IMR-90 (cell line): ENCODE data around the gene SS18L1. TPM values are rescaled to one million over a fixed set of nuclear protein-coding genes. Genes with fewer than 3 reads are reported as not detected.

ENCODE experiments used
- ATAC-seq: fragments of 200-7000 bp; cut with Tn5 transposase; 2 replicates; pipeline ENCODE4 v1.9.1; 2020; ENCODE audit warnings: low read depth, mild to moderate bottlenecking, moderate library complexity
- BruUV-seq: library from RNA; stranded (reverse); fragments of 400-500 nt; replicated peaks from 2 replicates; lab custom pipeline; 2021; lab: Mats Ljungman, UMichigan
- CTCF ChIA-PET: fragments of 300-600 bp; formaldehyde crosslinking; extraction: SDS; loops from one replicate; lab custom pipeline; 2021; ENCODE audit warnings: antibody characterized with exemption; lab: Yijun Ruan, JAX
- POLR2A ChIA-PET: fragments of 300-600 bp; sonication (Branson Sonifier 250); formaldehyde crosslinking; loops from one replicate; lab custom pipeline; 2022; ENCODE audit warnings: antibody characterized with exemption; ENCODE audit not compliant: unreplicated experiment; lab: Charles Lee
- DNase-seq: peaks from one replicate; pipeline ENCODE4 v3.0.0; 2013
- H2AFZ ChIP-seq: replicated peaks from 2 replicates; pipeline ENCODE3; 2013; ENCODE audit warnings: low read length, mild to moderate bottlenecking; ENCODE audit not compliant: poor library complexity
- H2AK5ac ChIP-seq: 2 replicates; pipeline ENCODE4 v1.6.1; 2013; ENCODE audit warnings: low read depth, low read length, inconsistent platforms
- H2AK9ac ChIP-seq: replicated peaks from 2 replicates; pipeline ENCODE3; 2013; ENCODE audit warnings: mild to moderate bottlenecking, low read depth, low read length, moderate library complexity; ENCODE audit not compliant: poor library complexity
- H2BK120ac ChIP-seq: 2 replicates; pipeline ENCODE4 v1.6.1; 2013; ENCODE audit warnings: low read depth, low read length, inconsistent platforms
- H2BK15ac ChIP-seq: 3 replicates; pipeline ENCODE4 v1.6.1; 2013; ENCODE audit warnings: low read depth, low read length, inconsistent platforms
- H2BK20ac ChIP-seq: 2 replicates; pipeline ENCODE4 v1.6.1; 2013; ENCODE audit warnings: low read depth, mild to moderate bottlenecking, inconsistent platforms, low read length, moderate library complexity
- H2BK5ac ChIP-seq: 2 replicates; pipeline ENCODE4 v1.6.1; 2013; ENCODE audit warnings: mild to moderate bottlenecking, low read depth, low read length, inconsistent platforms; ENCODE audit not compliant: poor library complexity, severe bottlenecking
- H3K14ac ChIP-seq: replicated peaks from 2 replicates; pipeline ENCODE4 v1.6.1; 2013; ENCODE audit warnings: low read depth, low read length, inconsistent platforms
- H3K18ac ChIP-seq: 2 replicates; pipeline ENCODE4 v1.6.1; 2013; ENCODE audit warnings: low read depth, low read length, control low read depth
- H3K23ac ChIP-seq: 2 replicates; pipeline ENCODE4 v1.6.1; 2013; ENCODE audit warnings: low read depth, low read length, inconsistent platforms
- H3K27ac ChIP-seq: 2 replicates; pipeline ENCODE4 v1.5.1; 2013; ENCODE audit warnings: mild to moderate bottlenecking, control low read depth, low read length; ENCODE audit not compliant: insufficient read depth
- H3K27me3 ChIP-seq: 2 replicates; pipeline ENCODE4 v1.6.1; 2013; ENCODE audit warnings: low read length; ENCODE audit not compliant: control insufficient read depth, insufficient read depth
- H3K36me3 ChIP-seq: 2 replicates; pipeline ENCODE4 v1.6.1; 2013; ENCODE audit warnings: low read length, mixed read lengths; ENCODE audit not compliant: control insufficient read depth, insufficient read depth
- H3K4ac ChIP-seq: 2 replicates; pipeline ENCODE4 v1.6.1; 2013; ENCODE audit warnings: low read depth, low read length, inconsistent platforms
- H3K4me1 ChIP-seq: 2 replicates; pipeline ENCODE4 v1.6.1; 2013; ENCODE audit warnings: low read length, mixed read lengths; ENCODE audit not compliant: control insufficient read depth, insufficient read depth
- H3K4me2 ChIP-seq: 2 replicates; pipeline ENCODE4 v1.6.1; 2013; ENCODE audit warnings: low read depth, mild to moderate bottlenecking, control low read depth, low read length, moderate library complexity
- H3K4me3 ChIP-seq: 2 replicates; pipeline ENCODE4 v1.5.1; 2013; ENCODE audit warnings: low read depth, mild to moderate bottlenecking, control low read depth, low read length, moderate library complexity; ENCODE audit not compliant: insufficient read depth
- H3K56ac ChIP-seq: 2 replicates; pipeline ENCODE4 v1.6.1; 2013; ENCODE audit warnings: low read length, inconsistent platforms; ENCODE audit not compliant: insufficient read depth; ENCODE audit errors: extremely low read depth
- H3K79me1 ChIP-seq, 2 experiments: 2 replicates each; pipeline ENCODE4 v1.6.1; 2013; ENCODE audit warnings: low read length in 2 of 2, inconsistent platforms in 1 of 2, low read depth in 1 of 2
- H3K9ac ChIP-seq: 2 replicates; pipeline ENCODE4 v1.6.1; 2013; ENCODE audit warnings: low read depth, low read length, control low read depth
- H3K9me1 ChIP-seq: 2 replicates; pipeline ENCODE4 v1.6.1; 2013; ENCODE audit warnings: low read length, inconsistent platforms; ENCODE audit not compliant: insufficient read depth
- H3K9me3 ChIP-seq: 2 replicates; pipeline ENCODE4 v1.6.1; 2013; ENCODE audit warnings: low read length; ENCODE audit not compliant: control insufficient read depth, insufficient read depth
- H4K20me1 ChIP-seq: 2 replicates; pipeline ENCODE4 v1.6.1; 2013; ENCODE audit warnings: low read length, inconsistent platforms; ENCODE audit not compliant: insufficient read depth
- H4K5ac ChIP-seq: 2 replicates; pipeline ENCODE4 v1.6.1; 2013; ENCODE audit warnings: mild to moderate bottlenecking, low read depth, low read length, control low read depth
- H4K8ac ChIP-seq, 2 experiments: 2 replicates each; pipeline ENCODE4 v1.6.1; 2013; ENCODE audit warnings: low read depth in 2 of 2, low read length in 2 of 2, control low read depth in 1 of 2, inconsistent platforms in 1 of 2
- H4K91ac ChIP-seq: 2 replicates; pipeline ENCODE4 v1.6.1; 2013; ENCODE audit warnings: low read depth, low read length, inconsistent platforms; ENCODE audit not compliant: insufficient read depth
- BHLHE40 ChIP-seq: fragments of 150-350 bp; IDR thresholded peaks from 2 replicates; pipeline ENCODE4 v1.6.1; 2016; ENCODE audit warnings: mild to moderate bottlenecking, low read depth, low read length
- CEBPB ChIP-seq: IDR thresholded peaks from 2 replicates; pipeline ENCODE4 v1.6.1; 2012; ENCODE audit warnings: low read depth, low read length, improper control_type of control experiment
- MAFK ChIP-seq: IDR thresholded peaks from 2 replicates; pipeline ENCODE4 v1.6.1; 2012; ENCODE audit warnings: low read depth, low read length, improper control_type of control experiment
- MXI1 ChIP-seq: IDR thresholded peaks from 2 replicates; pipeline ENCODE4 v1.6.1; 2012; ENCODE audit warnings: low read depth, mild to moderate bottlenecking, low read length, moderate library complexity, borderline replicate concordance
- NFE2L2 ChIP-seq: fragments of 150-350 bp; IDR thresholded peaks from 2 replicates; pipeline ENCODE4 v1.6.1; 2016; ENCODE audit warnings: low read depth, mild to moderate bottlenecking, low read length
- RAD21 ChIP-seq: IDR thresholded peaks from 2 replicates; pipeline ENCODE4 v1.6.1; 2012; ENCODE audit warnings: low read length, improper control_type of control experiment
- RFX5 ChIP-seq: IDR thresholded peaks from 2 replicates; pipeline ENCODE4 v1.8.0; 2012; ENCODE audit warnings: low read depth, mild to moderate bottlenecking, low read length, moderate library complexity
- SMC3 ChIP-seq: fragments of 150-350 bp; IDR thresholded peaks from 2 replicates; pipeline ENCODE4 v1.6.1; 2016; ENCODE audit warnings: low read depth, mild to moderate bottlenecking, antibody characterized with exemption, low read length, moderate library complexity
- WGBS, 2 experiments: methylation state at CpG; one replicate each; pipeline versions ENCODE4 v1.1.5 to v1.1.7; 2013; ENCODE audit warnings: missing lambda C conversion rate in 2 of 2; ENCODE audit not compliant: insufficient read length in 1 of 2; ENCODE audit errors: extremely low coverage in 2 of 2; 5-methylcytosine and 5-hydroxymethylcytosine counted together
- dilution Hi-C: fragments of 300-500 bp; cut with HindIII; formaldehyde crosslinking; loops from one replicate; pipeline ENCODE4 v1.14.3; 2018; ENCODE audit warnings: low sequenced_read_pairs; ENCODE audit not compliant: unreplicated experiment
- in situ Hi-C: fragments of 300-500 bp; cut with MboI; formaldehyde crosslinking; loops from 3 replicates; pipeline ENCODE4 v1.14.3; 2019; ENCODE audit warnings: low sequenced_read_pairs, inconsistent platforms, mixed read lengths
- intact Hi-C: fragments of 100-400 bp; cut with micrococcal nuclease; formaldehyde crosslinking; loops from 2 replicates; pipeline ENCODE4 v1.10.0; 2022
- polyA plus RNA-seq, 3 experiments: library from polyadenylated mRNA; depleted of rRNA; stranded (reverse); fragments of >200 nt; gene quantifications; 2 replicates each; pipeline ENCODE4 v1.2.3, GENCODE V29; 2012; ENCODE audit warnings: low replicate concordance in 1 of 3
- total RNA-seq: library from RNA; depleted of rRNA; stranded (reverse); fragments of >200 nt; gene quantifications from 2 replicates; pipeline ENCODE4 v1.2.3, GENCODE V29; 2012
- TF ChIP-seq, protein P1 (sequence below): fragments of 150-350 bp; IDR thresholded peaks from 2 replicates; pipeline ENCODE4 v1.6.1; 2017; ENCODE audit warnings: mild to moderate bottlenecking, antibody characterized with exemption, low read length, low read depth

Gene SS18L1
- total and polyA plus RNA-seq, 2 of the 4 experiments (the other 2 are of a cell fraction): 8.1 to 12.2 TPM

DNA sequence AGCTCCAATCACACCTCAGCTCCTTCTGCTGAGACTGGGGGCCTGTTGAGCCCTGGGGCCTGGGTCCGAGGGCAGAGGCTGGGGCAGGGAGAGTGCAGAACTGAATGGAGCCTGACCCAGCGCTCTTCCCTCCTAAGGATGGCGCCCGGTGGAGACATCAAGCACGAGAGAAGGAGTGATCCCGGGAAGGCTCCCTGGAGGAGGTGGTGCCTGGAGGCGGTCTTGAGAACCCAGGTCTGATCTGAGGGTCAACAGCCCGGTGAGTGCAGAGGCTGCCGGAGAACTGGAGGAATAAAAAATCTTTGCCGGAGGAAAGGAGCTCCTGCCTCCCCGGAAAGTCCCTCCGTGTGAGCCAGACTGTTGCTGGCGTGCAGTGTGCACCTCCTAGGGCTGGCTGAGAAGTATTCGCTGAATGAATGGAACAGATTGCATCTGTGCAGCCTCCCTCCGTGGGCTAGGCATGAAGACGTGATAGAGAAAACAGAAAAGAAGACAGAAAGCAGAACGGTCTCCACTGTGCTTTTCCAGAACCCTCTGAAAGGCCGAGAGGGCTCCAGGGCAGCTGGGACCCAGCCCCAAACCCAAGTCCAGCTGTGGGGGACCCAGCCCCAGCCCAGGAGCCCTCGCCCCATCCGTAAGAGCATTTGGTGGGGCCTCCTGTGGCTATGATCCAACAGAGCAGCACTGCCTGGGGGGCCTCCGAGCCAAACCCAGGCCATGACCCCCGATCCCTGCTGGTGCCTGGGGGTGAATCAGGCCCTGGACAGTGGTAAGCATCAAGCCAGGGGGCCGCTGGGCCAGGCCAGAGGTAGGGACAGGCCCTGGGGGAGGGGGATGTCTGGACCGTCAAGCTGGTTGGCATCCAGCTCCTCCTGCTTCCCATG lies 83.4 kb downstream of the SS18L1 start:
- BruUV-seq: no TSS peak
- Histone ChIP-seq H4K91ac (no peak overlapping the region), H4K8ac (no peak overlapping the region), H3K4me3 (no peak overlapping the region), H2AK9ac (no peak overlapping the region), H3K23ac (no peak overlapping the region), H4K20me1 (no peaks in the 10 kb centered on the region), H4K5ac (no peak overlapping the region), H3K4me2 (no peak overlapping the region), H3K4me1 (no peaks in the 10 kb centered on the region), H2AFZ (no peak overlapping the region), H3K9me1 (no peaks in the 10 kb centered on the region), H3K36me3 (no peaks in the 10 kb centered on the region), H3K14ac (no peak overlapping the region), H2AK5ac (no peak overlapping the region), H2BK15ac (no peak overlapping the region), H3K9me3 (no peaks in the 10 kb centered on the region; the same call in 1 of the 2 replicates), H3K56ac (no peak overlapping the region), H3K79me1 (no peaks in the 10 kb centered on the region), H2BK20ac (no peak overlapping the region), H3K9ac (no peak overlapping the region), H3K27me3 (peaks cover 72% of the 10 kb centered on the region), H3K18ac (no peak overlapping the region), H3K4ac (no peak overlapping the region), H3K27ac (no peak overlapping the region), H2BK5ac (no peak overlapping the region), H2BK120ac (no peak overlapping the region)
- dilution Hi-C loops (no loop called here), intact Hi-C loops (no loop called here), in situ Hi-C loops (no loop called here)
- 61% methylated on average over 8 of the region's 24 CpGs; no CpG with 5 or more reads in 1 of the 2 experiments for WGBS, 2 experiments
- ATAC-seq (no peak), DNase-seq (no peak)
- POLR2A ChIA-PET: no interaction called here
- CTCF ChIA-PET: no interaction called here
- TF ChIP-seq RFX5 (no peak), CEBPB (no peak), RAD21 (no peak), MAFK (no peak), MXI1 (no peak), SMC3 (no peak), NFE2L2 (no peak), BHLHE40 (no peak)
- TF ChIP-seq, protein P1, sequence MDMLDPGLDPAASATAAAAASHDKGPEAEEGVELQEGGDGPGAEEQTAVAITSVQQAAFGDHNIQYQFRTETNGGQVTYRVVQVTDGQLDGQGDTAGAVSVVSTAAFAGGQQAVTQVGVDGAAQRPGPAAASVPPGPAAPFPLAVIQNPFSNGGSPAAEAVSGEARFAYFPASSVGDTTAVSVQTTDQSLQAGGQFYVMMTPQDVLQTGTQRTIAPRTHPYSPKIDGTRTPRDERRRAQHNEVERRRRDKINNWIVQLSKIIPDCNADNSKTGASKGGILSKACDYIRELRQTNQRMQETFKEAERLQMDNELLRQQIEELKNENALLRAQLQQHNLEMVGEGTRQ: no peak
